A549 (cell line): ENCODE data around the gene LBR. TPM values are rescaled to one million over a fixed set of nuclear protein-coding genes. Genes with fewer than 3 reads are reported as not detected.

ENCODE experiments used
- ATAC-seq, 2 experiments: fragments of 200-7000 bp in 1 of 2; fragments of >200 bp in 1 of 2; cut with Nextera tagmentation in 1 of 2; cut with Tn5 transposase in 1 of 2; 3 replicates each; pipeline versions ENCODE4 v1.8.0 to v1.9.1; 2018 to 2020; ENCODE audit warnings: mild to moderate bottlenecking in 1 of 2, moderate library complexity in 1 of 2
- CTCF ChIA-PET: fragments of 300-600 bp; sonication (Branson Sonifier 250); formaldehyde crosslinking; extraction: SDS; loops from one replicate; lab custom pipeline; 2021; ENCODE audit warnings: antibody characterized with exemption, inconsistent platforms; lab: Yijun Ruan, JAX
- POLR2A ChIA-PET: fragments of 350-600 bp; formaldehyde crosslinking; extraction: SDS; loops from one replicate; lab custom pipeline; 2021; ENCODE audit warnings: antibody characterized with exemption, inconsistent platforms; lab: Yijun Ruan, JAX
- DNase-seq, 2 experiments: peaks; one replicate each; pipeline versions ENCODE4 v3.0.0 to v3.0.0-alpha.2; 2011 to 2016; ENCODE audit warnings: low read depth in 1 of 2, low spot score in 1 of 2
- FAIRE-seq: peaks from 2 replicates; lab custom pipeline; 2011; peaks lifted over from hg19 to GRCh38; lab: Jason Lieb, UNC
- H3K27ac ChIP-seq, 2 experiments: fragments of >200 bp; sonication (Bioruptor Twin); formaldehyde crosslinking; 3 replicates each; pipeline ENCODE4 v1.5.1; 2016 to 2017
- H3K4me1 ChIP-seq: fragments of >200 bp; sonication (Bioruptor Twin); formaldehyde crosslinking; 3 replicates; pipeline ENCODE4 v1.6.1; 2016
- H3K4me2 ChIP-seq: fragments of >200 bp; sonication (Bioruptor Twin); formaldehyde crosslinking; 3 replicates; pipeline ENCODE4 v1.6.1; 2016
- H3K4me3 ChIP-seq: fragments of >200 bp; sonication (Bioruptor Twin); formaldehyde crosslinking; 3 replicates; pipeline ENCODE4 v1.5.1; 2016
- H3K9me3 ChIP-seq: fragments of >200 bp; sonication (Bioruptor Twin); formaldehyde crosslinking; 3 replicates; pipeline ENCODE4 v1.6.1; 2016
- CHD2 ChIP-seq: fragments of 150-350 bp; IDR thresholded peaks from 2 replicates; pipeline ENCODE4 v1.6.1; 2014; ENCODE audit warnings: low read length; ENCODE audit not compliant: partially characterized antibody
- CHD4 ChIP-seq: fragments of 200-600 bp; sonication (generic); IDR thresholded peaks from 2 replicates; pipeline ENCODE4 v1.6.1; 2016; ENCODE audit warnings: antibody characterized with exemption, mild to moderate bottlenecking, borderline replicate concordance
- EHF ChIP-seq: fragments of 250-450 bp; sonication (Bioruptor Pico); IDR thresholded peaks from 2 replicates; pipeline ENCODE4 v1.5.0; 2020; ENCODE audit warnings: mild to moderate bottlenecking
- EHMT2 ChIP-seq: fragments of 200-600 bp; sonication (generic); IDR thresholded peaks from 2 replicates; pipeline ENCODE4 v1.6.1; 2016; ENCODE audit warnings: antibody characterized with exemption, low read depth, mild to moderate bottlenecking, moderate library complexity
- ESRRA ChIP-seq: fragments of 150-350 bp; IDR thresholded peaks from 2 replicates; pipeline ENCODE4 v1.6.1; 2014; ENCODE audit warnings: mild to moderate bottlenecking, low read length, borderline replicate concordance
- FOSL2 ChIP-seq, 2 experiments: fragments of 450-650 bp in 1 of 2; fragments of >200 bp in 1 of 2; sonication (Bioruptor Twin) in 1 of 2; formaldehyde crosslinking; IDR thresholded peaks; 2 replicates each; pipeline versions ENCODE4 v1.5.0 to v1.6.1; 2016 to 2020; ENCODE audit warnings: mild to moderate bottlenecking in 1 of 2, moderate library complexity in 1 of 2
- FOXS1 ChIP-seq: fragments of 250-450 bp; sonication (Bioruptor Pico); IDR thresholded peaks from 2 replicates; pipeline ENCODE4 v1.5.0; 2020; ENCODE audit warnings: mild to moderate bottlenecking, moderate library complexity
- HOXA7 ChIP-seq: fragments of 250-450 bp; sonication (Bioruptor Pico); IDR thresholded peaks from 2 replicates; pipeline ENCODE4 v1.5.0; 2020; ENCODE audit warnings: mild to moderate bottlenecking, moderate library complexity
- HOXB13 ChIP-seq: fragments of 250-450 bp; sonication (Bioruptor Pico); IDR thresholded peaks from 2 replicates; pipeline ENCODE4 v1.5.0; 2020; ENCODE audit warnings: low read depth, mild to moderate bottlenecking, moderate library complexity
- HOXB5 ChIP-seq: fragments of 250-450 bp; sonication (Bioruptor Pico); IDR thresholded peaks from 2 replicates; pipeline ENCODE4 v1.5.0; 2020; ENCODE audit warnings: mild to moderate bottlenecking, moderate library complexity
- KDM1A ChIP-seq: fragments of 200-600 bp; sonication (generic); IDR thresholded peaks from 2 replicates; pipeline ENCODE4 v1.6.1; 2016; ENCODE audit warnings: low read depth, mild to moderate bottlenecking
- MAZ ChIP-seq: fragments of 150-350 bp; IDR thresholded peaks from 2 replicates; pipeline ENCODE4 v1.6.1; 2014; ENCODE audit warnings: antibody characterized with exemption, low read depth, low read length, borderline replicate concordance
- MYC ChIP-seq: IDR thresholded peaks from 2 replicates; pipeline ENCODE4 v1.6.1; 2012; ENCODE audit warnings: mild to moderate bottlenecking, inconsistent platforms, low read length, improper control_type of control experiment, borderline replicate concordance
- NPAS2 ChIP-seq: fragments of 250-450 bp; sonication (Bioruptor Pico); IDR thresholded peaks from 2 replicates; pipeline ENCODE4 v1.8.0; 2022; ENCODE audit warnings: mild to moderate bottlenecking, moderate library complexity, borderline replicate concordance
- POLR2A ChIP-seq: IDR thresholded peaks from 2 replicates; pipeline ENCODE4 v1.6.1; 2012; ENCODE audit warnings: mild to moderate bottlenecking, low read length
- RFX5 ChIP-seq: fragments of 450-650 bp; IDR thresholded peaks from 2 replicates; pipeline ENCODE4 v1.7.1; 2014; ENCODE audit warnings: antibody characterized with exemption, mild to moderate bottlenecking, moderate library complexity
- RNF2 ChIP-seq: fragments of 200-600 bp; sonication (generic); IDR thresholded peaks from 2 replicates; pipeline ENCODE4 v1.6.1; 2016; ENCODE audit warnings: low read depth, mild to moderate bottlenecking, antibody characterized with exemption, moderate library complexity, borderline replicate concordance
- SREBF2 ChIP-seq: fragments of 450-650 bp; IDR thresholded peaks from 2 replicates; pipeline ENCODE4 v1.6.1; 2014; ENCODE audit warnings: mild to moderate bottlenecking, moderate library complexity
- ZC3H11A ChIP-seq: fragments of 450-650 bp; IDR thresholded peaks from 2 replicates; pipeline ENCODE4 v1.6.1; 2014; ENCODE audit warnings: antibody characterized with exemption, mild to moderate bottlenecking
- ZNF302 ChIP-seq: fragments of 250-450 bp; sonication (Bioruptor Pico); IDR thresholded peaks from 2 replicates; pipeline ENCODE4 v1.9.0; 2021; ENCODE audit warnings: inconsistent platforms, mild to moderate bottlenecking, moderate library complexity
- ZSCAN20 ChIP-seq: fragments of 250-450 bp; sonication (Bioruptor Pico); IDR thresholded peaks from 2 replicates; pipeline ENCODE4 v1.8.0; 2022; ENCODE audit warnings: mild to moderate bottlenecking, moderate library complexity
- WGBS: methylation state at CpG from one replicate; pipeline ENCODE4 v1.1.6; 2017; ENCODE audit errors: missing lambda C conversion rate; 5-methylcytosine and 5-hydroxymethylcytosine counted together
- polyA plus RNA-seq, 4 experiments: library from polyadenylated mRNA; depleted of rRNA in 3 of 4; stranded (reverse); fragments of >200 nt; fragmentation: RNase III in 1 of 4; extraction: RNeasy Plus Mini Kit Qiagen cat#74134 plus additional on column Dnase treatment in 1 of 4; gene quantifications; 2 replicates in 3 of 4; 3 replicates in 1 of 4; pipeline ENCODE4 v1.2.3, GENCODE V29; 2011 to 2017
- TF ChIP-seq, protein P1 (sequence below): IDR thresholded peaks from 2 replicates; pipeline ENCODE4 v1.6.1; 2012
- TF ChIP-seq, protein P2 (sequence below): fragments of 450-650 bp; IDR thresholded peaks from 2 replicates; pipeline ENCODE4 v1.6.1; 2014; ENCODE audit warnings: antibody characterized with exemption
- TF ChIP-seq, protein P3 (sequence below): fragments of 250-450 bp; sonication (Bioruptor Pico); IDR thresholded peaks from 2 replicates; pipeline ENCODE4 v1.5.0; 2020; ENCODE audit warnings: low read depth, mild to moderate bottlenecking, moderate library complexity
- TF ChIP-seq, protein P4 (sequence below): fragments of >200 bp; sonication (Bioruptor Twin); formaldehyde crosslinking; IDR thresholded peaks from 3 replicates; pipeline ENCODE4 v1.5.1; 2016
- TF ChIP-seq, protein P5 (sequence below): IDR thresholded peaks from 2 replicates; pipeline ENCODE4 v1.6.1; 2012

The LBR gene
- polyA plus RNA-seq, 2 of the 4 experiments (the other 2 are of a cell fraction): 40.8 to 68.7 TPM

DNA sequence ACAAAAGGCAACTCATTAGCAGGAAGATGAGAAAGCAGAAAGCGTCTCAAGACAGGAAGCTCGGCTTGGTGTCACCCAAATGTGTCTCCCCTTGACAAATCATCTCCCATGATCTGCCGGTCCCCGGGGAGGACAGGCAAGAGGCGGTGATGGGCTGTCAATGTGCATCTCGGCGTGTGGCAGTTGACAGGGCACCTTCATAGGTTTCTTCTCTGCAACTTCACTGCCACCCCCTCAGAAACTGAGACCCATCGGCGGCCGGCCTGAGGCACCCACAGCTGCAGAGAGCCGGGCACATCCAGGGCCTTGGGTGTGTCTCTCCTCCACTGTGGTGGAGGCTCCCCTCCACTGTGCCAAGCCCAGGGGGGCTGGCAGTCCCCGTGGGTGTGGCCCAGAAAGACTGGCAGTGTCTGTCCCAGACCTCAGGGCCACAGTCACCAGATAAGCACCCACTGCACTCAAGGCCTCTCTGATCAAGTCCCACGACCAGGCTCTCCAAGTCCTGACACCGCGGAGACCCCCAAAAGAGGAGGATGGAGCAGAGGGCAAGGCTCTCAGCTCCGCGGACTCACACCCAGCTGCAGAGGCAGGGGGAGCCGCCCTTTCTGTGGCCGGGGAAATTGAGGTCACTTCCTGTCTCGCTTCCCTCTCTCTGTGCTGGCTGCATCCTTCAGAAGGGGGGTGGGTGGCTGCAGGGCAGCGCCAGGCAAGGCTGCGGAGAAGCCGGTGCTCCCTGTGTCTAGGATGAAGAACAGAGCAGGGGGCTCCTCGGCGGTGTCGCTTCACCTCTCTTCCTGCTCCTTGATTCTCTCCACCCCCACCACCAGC is 39.6 kb upstream of the LBR start:
- no peak overlapping the region for H3K27ac ChIP-seq
- no peaks in the 10 kb centered on the region for H3K9me3 ChIP-seq
- FAIRE-seq (no peak), DNase-seq (no peak), ATAC-seq (no peak)
- H3K4me1 ChIP-seq: peaks cover 15% of the 10 kb centered on the region; the same call in 2 of the 3 replicates
- H3K4me3 ChIP-seq: no peak overlapping the region
- WGBS: 83% methylated on average over 23 of the region's 26 CpGs
- ChIA-PET CTCF (interaction anchor here (0.8 to 24.4 kb wide), 7 partner anchors 8 to 520 kb away, joined by 3 to 429 read pairs (median 7); partner anchors contain the start of gene SRP9), POLR2A (no interaction called here)
- H3K4me2 ChIP-seq: no peak overlapping the region
- TF ChIP-seq KDM1A (no peak), RNF2 (no peak), HOXB5 (CRISPR knock-in tag) (no peak), EHMT2 (no peak), ESRRA (no peak)
- TF ChIP-seq, protein P1, sequence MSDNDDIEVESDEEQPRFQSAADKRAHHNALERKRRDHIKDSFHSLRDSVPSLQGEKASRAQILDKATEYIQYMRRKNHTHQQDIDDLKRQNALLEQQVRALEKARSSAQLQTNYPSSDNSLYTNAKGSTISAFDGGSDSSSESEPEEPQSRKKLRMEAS: no peak

DNA sequence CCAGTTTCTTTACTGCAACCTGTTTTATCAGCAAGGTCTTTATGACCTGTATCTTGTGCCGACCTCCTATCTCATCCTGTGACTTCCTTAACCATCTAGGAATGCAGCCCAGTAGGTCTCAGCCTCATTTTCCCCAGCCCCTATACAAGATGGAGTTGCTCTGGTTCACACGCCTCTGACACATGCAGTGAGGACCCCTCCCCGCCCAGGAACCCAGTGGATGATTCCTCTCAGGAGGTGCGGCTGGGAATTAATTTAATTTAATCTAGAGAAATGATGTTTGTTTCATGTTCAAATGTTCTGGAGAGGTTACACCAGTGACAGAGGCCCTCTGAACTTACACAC is 39.0 kb upstream of the LBR start:
- no peak for DNase-seq
- H3K27ac ChIP-seq: no peak overlapping the region
- no peaks in the 10 kb centered on the region for H3K9me3 ChIP-seq
- TF ChIP-seq FOSL2 (IDR thresholded peaks at IDR 0.05) (no peak), FOSL2 (CRISPR knock-in tag; IDR thresholded peaks at IDR 0.05) (no peak), HOXA7 (CRISPR knock-in tag) (no peak), MYC (no peak), RNF2 (no peak), MAZ (no peak), RFX5 (no peak), CHD4 (no peak), FOXS1 (CRISPR knock-in tag) (peak; percentile 52; the same call in 1 of the 2 replicates), SREBF2 (no peak), ZSCAN20 (CRISPR knock-in tag) (no peak), HOXB13 (CRISPR knock-in tag) (peak; percentile 42; the same call in 1 of the 2 replicates), NPAS2 (CRISPR knock-in tag) (no peak), CHD2 (no peak), EHF (0 out of 2 replicates have a peak, but pooled peaks have one; percentile 26), POLR2A (no peak), ESRRA (no peak), ZNF302 (CRISPR knock-in tag) (peak; percentile 50; the same call in 1 of the 2 replicates), ZC3H11A (no peak)
- TF ChIP-seq, protein P2, sequence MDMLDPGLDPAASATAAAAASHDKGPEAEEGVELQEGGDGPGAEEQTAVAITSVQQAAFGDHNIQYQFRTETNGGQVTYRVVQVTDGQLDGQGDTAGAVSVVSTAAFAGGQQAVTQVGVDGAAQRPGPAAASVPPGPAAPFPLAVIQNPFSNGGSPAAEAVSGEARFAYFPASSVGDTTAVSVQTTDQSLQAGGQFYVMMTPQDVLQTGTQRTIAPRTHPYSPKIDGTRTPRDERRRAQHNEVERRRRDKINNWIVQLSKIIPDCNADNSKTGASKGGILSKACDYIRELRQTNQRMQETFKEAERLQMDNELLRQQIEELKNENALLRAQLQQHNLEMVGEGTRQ: no peak
- TF ChIP-seq, protein P3, sequence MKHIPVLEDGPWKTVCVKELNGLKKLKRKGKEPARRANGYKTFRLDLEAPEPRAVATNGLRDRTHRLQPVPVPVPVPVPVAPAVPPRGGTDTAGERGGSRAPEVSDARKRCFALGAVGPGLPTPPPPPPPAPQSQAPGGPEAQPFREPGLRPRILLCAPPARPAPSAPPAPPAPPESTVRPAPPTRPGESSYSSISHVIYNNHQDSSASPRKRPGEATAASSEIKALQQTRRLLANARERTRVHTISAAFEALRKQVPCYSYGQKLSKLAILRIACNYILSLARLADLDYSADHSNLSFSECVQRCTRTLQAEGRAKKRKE: 0 out of 2 replicates have a peak, but pooled peaks have one; percentile 31
- TF ChIP-seq, protein P4, sequence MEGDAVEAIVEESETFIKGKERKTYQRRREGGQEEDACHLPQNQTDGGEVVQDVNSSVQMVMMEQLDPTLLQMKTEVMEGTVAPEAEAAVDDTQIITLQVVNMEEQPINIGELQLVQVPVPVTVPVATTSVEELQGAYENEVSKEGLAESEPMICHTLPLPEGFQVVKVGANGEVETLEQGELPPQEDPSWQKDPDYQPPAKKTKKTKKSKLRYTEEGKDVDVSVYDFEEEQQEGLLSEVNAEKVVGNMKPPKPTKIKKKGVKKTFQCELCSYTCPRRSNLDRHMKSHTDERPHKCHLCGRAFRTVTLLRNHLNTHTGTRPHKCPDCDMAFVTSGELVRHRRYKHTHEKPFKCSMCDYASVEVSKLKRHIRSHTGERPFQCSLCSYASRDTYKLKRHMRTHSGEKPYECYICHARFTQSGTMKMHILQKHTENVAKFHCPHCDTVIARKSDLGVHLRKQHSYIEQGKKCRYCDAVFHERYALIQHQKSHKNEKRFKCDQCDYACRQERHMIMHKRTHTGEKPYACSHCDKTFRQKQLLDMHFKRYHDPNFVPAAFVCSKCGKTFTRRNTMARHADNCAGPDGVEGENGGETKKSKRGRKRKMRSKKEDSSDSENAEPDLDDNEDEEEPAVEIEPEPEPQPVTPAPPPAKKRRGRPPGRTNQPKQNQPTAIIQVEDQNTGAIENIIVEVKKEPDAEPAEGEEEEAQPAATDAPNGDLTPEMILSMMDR: no peak
- TF ChIP-seq, protein P5, sequence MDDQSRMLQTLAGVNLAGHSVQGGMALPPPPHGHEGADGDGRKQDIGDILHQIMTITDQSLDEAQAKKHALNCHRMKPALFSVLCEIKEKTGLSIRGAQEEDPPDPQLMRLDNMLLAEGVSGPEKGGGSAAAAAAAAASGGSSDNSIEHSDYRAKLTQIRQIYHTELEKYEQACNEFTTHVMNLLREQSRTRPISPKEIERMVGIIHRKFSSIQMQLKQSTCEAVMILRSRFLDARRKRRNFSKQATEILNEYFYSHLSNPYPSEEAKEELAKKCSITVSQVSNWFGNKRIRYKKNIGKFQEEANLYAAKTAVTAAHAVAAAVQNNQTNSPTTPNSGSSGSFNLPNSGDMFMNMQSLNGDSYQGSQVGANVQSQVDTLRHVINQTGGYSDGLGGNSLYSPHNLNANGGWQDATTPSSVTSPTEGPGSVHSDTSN: no peak
- no peak for ATAC-seq
- 84% methylated on average over 4 of the region's 4 CpGs for WGBS
- no peak overlapping the region for H3K4me2 ChIP-seq
- CTCF ChIA-PET: interaction anchor here (0.8 to 13.2 kb wide), 3 partner anchors 14 to 520 kb away, joined by 3 to 196 read pairs (median 4); no protein-coding TSS in a partner anchor
- H3K4me1 ChIP-seq: peaks cover 17% of the 10 kb centered on the region; the same call in 2 of the 3 replicates
- no peak for FAIRE-seq
- POLR2A ChIA-PET: no interaction called here
- no peak overlapping the region for H3K4me3 ChIP-seq
